ENCODE measurements around the gene C2CD3. TPM values are rescaled to one million over a fixed set of nuclear protein-coding genes. Genes with fewer than 3 reads are reported as not detected.
"Not testable (repeated sequence)": the region's sequence is repeated elsewhere in the genome, so short reads cannot be mapped to it uniquely, and the experiment has no call there.

C2CD3 gene
- total RNA-seq, 1 experiment from 2014 or later, result 8.4 TPM

- DNase-seq (ENCODE audit: low spot score), result no peak
Measured at GRCh38 chr11:74004046-74004695, 166.6 kb downstream of the C2CD3 start.

DNA sequence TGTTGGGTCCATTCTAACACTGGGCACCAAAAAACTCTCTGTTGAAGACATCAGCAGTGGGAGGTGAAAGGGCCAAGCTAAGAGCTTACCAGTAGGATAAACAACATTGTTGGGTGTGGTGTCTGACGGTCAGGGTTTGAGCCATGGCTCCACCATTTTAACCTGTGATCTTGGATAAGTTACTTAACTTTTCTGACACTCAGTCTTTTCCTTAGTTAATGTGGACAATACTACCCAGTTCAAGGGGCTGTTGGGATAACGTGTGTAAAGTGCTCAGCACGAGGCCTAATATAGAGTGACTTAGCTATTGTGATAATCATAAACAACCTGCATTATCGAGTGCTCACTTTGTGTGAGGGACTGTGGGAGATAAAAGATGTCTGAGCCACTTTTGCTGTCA is 168.0 kb downstream of the C2CD3 start:
- no peak for DNase-seq (ENCODE audit: low spot score)

GRCh38 chr11:74001822-74002286 is 168.9 kb downstream of the C2CD3 start:
- no peak for DNase-seq (ENCODE audit: low spot score)

GRCh38 chr11:74000307-74001133 is 170.3 kb downstream of the C2CD3 start:
- no peak for DNase-seq (ENCODE audit: low spot score)

- DNase-seq (ENCODE audit: low spot score), result no peak
Measured at GRCh38 chr11:73999581-74000306, 171.1 kb downstream of the C2CD3 start.

- no peak for DNase-seq (ENCODE audit: low spot score)
Measured at GRCh38 chr11:73998846-73999575, 171.8 kb downstream of the C2CD3 start.

- no peak for DNase-seq (ENCODE audit: low spot score)
Measured at GRCh38 chr11:73997120-73997770, 173.6 kb downstream of the C2CD3 start.

GRCh38 chr11:73996161-73996747 is 174.5 kb downstream of the C2CD3 start:
- DNase-seq (ENCODE audit: low spot score), result no peak

GRCh38 chr11:73995731-73996130 is 175.1 kb downstream of the C2CD3 start:
- DNase-seq (ENCODE audit: low spot score), result no peak

- no peak for DNase-seq (ENCODE audit: low spot score)
Measured at GRCh38 chr11:73995247-73995646, 175.6 kb downstream of the C2CD3 start.

DNA sequence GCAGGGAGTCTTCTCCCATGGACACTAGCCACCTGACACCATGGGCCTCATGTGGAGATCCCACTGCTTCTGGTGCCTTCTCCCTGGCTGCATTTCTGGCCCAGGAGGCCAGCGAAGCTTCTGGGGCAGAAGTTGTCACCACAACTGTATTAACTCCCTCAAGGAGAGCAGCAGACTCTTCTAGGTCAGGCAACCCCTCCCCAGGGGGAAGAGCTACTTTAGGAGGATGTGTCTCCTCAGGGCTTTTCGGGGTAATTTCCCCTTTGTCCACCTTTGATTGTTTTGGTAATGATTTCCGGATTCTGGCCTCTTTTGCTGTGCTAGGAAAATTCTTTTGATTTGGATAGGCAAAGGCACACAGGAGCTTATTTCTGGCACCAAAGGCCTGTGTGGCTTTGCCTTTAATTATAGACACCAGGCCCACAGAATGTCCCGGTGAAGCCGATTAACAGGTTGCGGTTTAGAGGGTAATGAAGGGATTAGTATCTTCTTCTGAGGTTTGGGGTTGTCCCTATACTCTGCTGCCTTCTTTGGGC is 179.3 kb downstream of the C2CD3 start:
- no peak for DNase-seq (ENCODE audit: low spot score)

- DNase-seq (ENCODE audit: low spot score), result no peak
Measured at GRCh38 chr11:73990730-73991129, 180.1 kb downstream of the C2CD3 start.

DNA sequence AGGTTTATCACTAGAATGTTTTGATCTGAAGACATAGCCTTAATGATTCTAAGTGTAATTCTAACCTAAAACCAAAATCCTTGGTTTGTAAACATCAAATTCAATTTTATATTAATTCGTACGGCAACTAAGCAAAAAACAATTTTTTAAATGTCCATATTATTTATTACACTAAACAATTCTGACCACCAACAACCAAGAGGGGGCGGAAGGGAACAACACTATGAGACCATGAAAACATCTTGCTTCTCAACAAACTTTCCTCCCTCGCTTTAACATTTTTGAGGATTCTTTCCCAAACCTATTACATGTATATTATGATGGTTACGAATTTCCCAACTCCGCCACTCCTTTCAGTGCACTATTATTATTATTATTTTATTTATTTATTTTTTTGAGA is 181.6 kb downstream of the C2CD3 start:
- no peak for DNase-seq (ENCODE audit: low spot score)

DNA sequence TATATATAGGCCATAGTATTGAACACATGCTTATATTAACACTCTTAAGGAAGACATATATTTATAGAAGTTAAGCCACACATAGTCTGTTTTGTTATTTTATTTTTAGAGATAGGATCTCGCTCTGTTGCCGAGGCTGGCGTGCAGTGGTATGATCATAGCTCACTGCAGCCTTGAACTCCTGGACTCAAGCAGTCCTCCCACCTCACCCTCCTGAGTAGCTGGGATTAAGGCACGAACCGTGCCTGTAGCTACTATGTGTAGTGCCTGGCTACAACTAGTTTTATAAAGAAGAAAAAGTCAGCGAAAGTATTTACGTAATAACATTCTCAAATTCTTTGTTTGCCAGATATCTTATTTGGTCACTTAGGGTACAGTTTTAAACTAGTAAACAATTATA is 182.6 kb downstream of the C2CD3 start:
- DNase-seq (ENCODE audit: low spot score), result no peak

DNA sequence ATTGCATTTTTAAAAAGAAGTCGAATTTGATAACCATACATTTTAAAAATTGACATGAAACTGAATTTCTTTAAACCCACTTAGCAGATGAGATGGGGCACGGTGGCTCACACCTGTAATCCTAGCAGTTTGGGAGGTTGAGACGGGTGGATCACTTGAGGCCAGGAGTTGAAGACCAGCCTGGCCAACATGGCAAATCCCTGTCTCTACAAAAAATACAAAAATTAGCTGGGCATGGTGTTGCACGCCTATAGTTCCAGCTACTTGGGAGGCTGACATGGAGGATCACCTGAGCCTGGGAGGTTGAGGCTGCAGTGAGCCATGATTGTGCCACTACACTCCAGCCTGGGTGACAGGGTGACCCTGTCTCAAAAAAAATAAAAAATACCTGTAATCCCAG is 185.1 kb downstream of the C2CD3 start:
- DNase-seq (ENCODE audit: low spot score), result not testable (repeated sequence)

DNA sequence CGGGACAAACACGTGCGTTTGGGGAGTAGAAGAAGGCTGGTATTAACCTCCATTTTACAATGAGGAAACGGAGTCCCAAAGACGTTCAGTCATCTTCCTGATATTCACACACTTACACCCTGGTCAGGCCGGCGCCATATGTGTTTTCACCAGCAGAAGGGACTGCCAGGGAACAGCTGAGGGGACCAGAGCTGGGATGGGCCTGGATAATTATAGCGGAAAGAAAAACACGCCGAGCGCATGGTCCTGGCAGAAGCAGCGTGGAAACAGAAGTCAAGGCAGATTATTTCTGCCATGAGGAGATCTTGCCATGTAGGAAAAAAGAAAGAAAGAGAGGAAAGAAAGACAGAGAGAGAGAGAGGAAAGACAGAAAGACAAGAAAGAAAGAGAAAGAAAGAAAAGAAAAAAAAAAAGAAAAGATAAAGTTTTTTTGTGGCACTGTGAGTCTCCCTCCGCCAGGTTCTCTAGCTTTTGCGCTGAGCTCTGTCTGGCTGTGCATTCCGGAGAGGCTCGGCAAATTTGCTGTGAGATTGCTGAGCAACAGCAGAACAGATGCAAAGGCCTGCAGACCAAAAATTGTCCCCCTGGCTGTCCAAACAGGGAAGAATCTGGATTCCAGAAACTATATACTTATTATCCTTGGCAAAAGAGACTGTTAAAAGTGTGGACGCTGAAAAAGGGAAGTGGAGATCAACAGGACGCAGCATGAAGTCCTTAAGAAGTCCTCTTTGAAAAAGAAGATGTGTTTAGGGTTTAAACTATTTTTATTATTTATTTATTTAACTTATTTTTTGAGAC is 186.9 kb downstream of the C2CD3 start:
- DNase-seq (ENCODE audit: low spot score), result no peak

DNA sequence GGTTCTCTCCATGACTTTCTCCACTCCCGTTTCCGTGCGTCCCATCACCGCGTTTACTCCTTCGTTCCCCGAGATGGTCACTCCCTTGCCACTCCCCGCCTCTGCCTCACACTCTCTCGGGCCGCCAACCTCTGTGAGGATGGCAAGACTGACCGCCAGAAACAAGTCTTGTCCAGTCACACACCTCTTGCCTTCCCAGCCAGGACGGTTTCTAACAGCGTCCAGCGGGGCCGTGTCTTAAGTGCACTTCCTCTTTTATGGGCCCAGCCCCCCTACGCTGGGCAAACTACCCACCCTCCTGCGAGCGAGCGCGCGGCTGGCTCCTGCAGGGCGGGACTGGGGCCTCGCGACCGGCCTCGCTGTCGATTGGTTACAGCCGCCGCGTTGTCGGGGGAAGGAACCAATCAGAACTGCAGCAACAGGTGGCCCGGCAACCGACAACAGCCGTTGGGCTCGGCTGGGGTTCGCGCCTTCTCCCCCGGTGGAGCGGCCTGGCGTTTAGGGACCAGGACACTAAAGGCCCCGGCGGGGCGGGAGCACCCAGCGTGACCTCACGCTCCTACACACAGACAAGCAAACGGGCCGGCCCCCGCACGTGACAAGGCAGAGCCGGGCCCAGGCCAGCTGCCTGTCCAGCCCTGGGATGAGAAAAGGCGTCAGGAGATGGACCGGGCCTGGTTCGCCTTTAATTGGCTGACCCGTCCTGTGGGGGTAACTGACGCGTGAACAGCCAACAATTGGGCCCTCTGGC is 187.6 kb downstream of the C2CD3 start:
- DNase-seq (ENCODE audit: low spot score), result peak; percentile 90

- DNase-seq (ENCODE audit: low spot score), result no peak
Measured at GRCh38 chr11:73982595-73982989, 188.2 kb downstream of the C2CD3 start, which contains the start of gene UCP2. Gene UCP2, minus strand, starts transcription at chr11:73982843. Its CDS starts 4,465 bp downstream, at chr11:73978378.
